Prostate gland (tissue), 2 donors: Measurements from ENCODE around the gene MAN2B2. TPM values are rescaled to one million over a fixed set of nuclear protein-coding genes. Genes with fewer than 3 reads are reported as not detected.
"Not testable (repeated sequence)": the region's sequence is repeated elsewhere in the genome, so short reads cannot be mapped to it uniquely, and the experiment has no call there.

Experiments
- DNase-seq: peaks from one replicate; pipeline ENCODE4 v3.0.0-alpha.2; 2019; ENCODE audit warnings: low spot score
- H3K27ac ChIP-seq, 2 donors: fragments of 200-600 bp; sonication (generic); 2 replicates each; pipeline ENCODE4 v1.5.1; 2017 to 2019
- H3K27me3 ChIP-seq: fragments of 200-600 bp; sonication (generic); replicated peaks from 2 replicates; pipeline ENCODE4 v1.5.1; 2019; ENCODE audit not compliant: insufficient read depth
- H3K36me3 ChIP-seq, 2 donors: fragments of 200-600 bp; sonication (generic); 1 replicate in 1 of 2; 2 replicates in 1 of 2; pipeline versions ENCODE4 v1.5.1 to v1.8.1; 2017 to 2019
- H3K4me1 ChIP-seq: fragments of 200-600 bp; sonication (generic); replicated peaks from 2 replicates; pipeline ENCODE4 v1.5.1; 2019
- H3K4me3 ChIP-seq, 2 donors: fragments of 200-600 bp; sonication (generic); 2 replicates each; pipeline ENCODE4 v1.5.1; 2017 to 2019
- H3K9me3 ChIP-seq: fragments of 200-600 bp; sonication (generic); 2 replicates; pipeline ENCODE4 v1.5.1; 2017
- POLR2A ChIP-seq: fragments of 450-650 bp; IDR thresholded peaks from one replicate; pipeline ENCODE4 v1.6.1; 2016; ENCODE audit warnings: antibody characterized with exemption, mild to moderate bottlenecking
- POLR2AphosphoS5 ChIP-seq: sonication (generic); formaldehyde crosslinking; IDR thresholded peaks from one replicate; pipeline ENCODE4 v1.6.1; 2017; ENCODE audit warnings: antibody characterized with exemption
- WGBS: methylation state at CpG from one replicate; pipeline ENCODE4 v1.1.5; 2018; 5-methylcytosine and 5-hydroxymethylcytosine counted together
- intact Hi-C: fragments of 100-400 bp; cut with DNase I; formaldehyde crosslinking; loops from one replicate; pipeline ENCODE4 v1.14.2; 2022
- total RNA-seq, 2 donors: library from RNA; depleted of rRNA; stranded (reverse); fragments of >200 nt; gene quantifications; one replicate each; pipeline ENCODE4 v1.1.0, GENCODE V29; 2016
- TF ChIP-seq, protein P1 (sequence below), 4 experiments: fragments of 200-600 bp in 2 of 4; fragments of 450-650 bp in 2 of 4; sonication (generic) in 2 of 4; IDR thresholded peaks; 1 replicate in 3 of 4; 2 replicates in 1 of 4; pipeline ENCODE4 v1.5.1; 2016 to 2019; ENCODE audit warnings: antibody characterized with exemption in 4 of 4, mild to moderate bottlenecking in 2 of 4, moderate library complexity in 2 of 4

Gene MAN2B2
- total RNA-seq, 2 donors from 2014 or later: 52.7 to 69.5 TPM

DNA sequence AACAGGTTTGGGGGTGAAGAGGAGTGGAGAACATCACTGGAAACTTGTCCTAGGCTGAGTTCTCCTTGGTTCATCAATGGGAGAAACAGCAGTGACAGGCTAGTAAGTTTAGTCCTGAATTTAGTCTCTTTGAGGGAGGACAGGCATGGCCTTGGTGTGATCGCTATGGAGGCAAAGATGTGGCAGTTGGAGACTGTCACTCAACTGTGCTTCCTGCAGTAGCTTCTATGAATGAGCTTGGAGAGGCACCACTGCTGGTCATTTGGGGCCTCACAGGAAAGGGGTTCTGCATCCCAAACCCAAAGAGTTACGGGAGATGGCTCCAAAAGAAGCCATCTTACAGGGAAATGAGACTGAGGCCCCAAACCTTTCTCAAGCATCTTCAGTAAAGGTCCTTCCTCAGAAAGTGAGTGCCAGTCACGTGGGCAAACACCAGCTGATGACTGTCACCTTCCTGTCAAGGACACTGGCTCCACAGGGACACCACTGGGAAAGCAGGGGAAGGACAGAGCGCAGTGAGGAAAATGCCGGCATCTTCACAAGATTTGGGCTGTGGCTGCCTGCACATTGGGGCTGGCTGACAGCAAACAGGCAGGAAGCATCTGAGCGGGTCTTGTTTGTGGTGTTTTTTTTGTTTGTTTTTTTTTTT, 72.7 kb downstream of the MAN2B2 start:
- DNase-seq: no peak
- Histone ChIP-seq H3K27ac (no peak overlapping the region), H3K9me3 (no peaks in the 10 kb centered on the region), H3K27me3 (no peaks in the 10 kb centered on the region), H3K4me3 (no peak overlapping the region), H3K4me1 (no peaks in the 10 kb centered on the region), H3K36me3 (no peaks in the 10 kb centered on the region)
- no peak for TF ChIP-seq POLR2A
- TF ChIP-seq, protein P1, sequence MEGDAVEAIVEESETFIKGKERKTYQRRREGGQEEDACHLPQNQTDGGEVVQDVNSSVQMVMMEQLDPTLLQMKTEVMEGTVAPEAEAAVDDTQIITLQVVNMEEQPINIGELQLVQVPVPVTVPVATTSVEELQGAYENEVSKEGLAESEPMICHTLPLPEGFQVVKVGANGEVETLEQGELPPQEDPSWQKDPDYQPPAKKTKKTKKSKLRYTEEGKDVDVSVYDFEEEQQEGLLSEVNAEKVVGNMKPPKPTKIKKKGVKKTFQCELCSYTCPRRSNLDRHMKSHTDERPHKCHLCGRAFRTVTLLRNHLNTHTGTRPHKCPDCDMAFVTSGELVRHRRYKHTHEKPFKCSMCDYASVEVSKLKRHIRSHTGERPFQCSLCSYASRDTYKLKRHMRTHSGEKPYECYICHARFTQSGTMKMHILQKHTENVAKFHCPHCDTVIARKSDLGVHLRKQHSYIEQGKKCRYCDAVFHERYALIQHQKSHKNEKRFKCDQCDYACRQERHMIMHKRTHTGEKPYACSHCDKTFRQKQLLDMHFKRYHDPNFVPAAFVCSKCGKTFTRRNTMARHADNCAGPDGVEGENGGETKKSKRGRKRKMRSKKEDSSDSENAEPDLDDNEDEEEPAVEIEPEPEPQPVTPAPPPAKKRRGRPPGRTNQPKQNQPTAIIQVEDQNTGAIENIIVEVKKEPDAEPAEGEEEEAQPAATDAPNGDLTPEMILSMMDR (IDR thresholded peaks at IDR 0.05): no peak
- no peak for TF ChIP-seq POLR2AphosphoS5
- intact Hi-C loops: no loop called here
- WGBS: 67% methylated on average over 6 of the region's 6 CpGs

DNA sequence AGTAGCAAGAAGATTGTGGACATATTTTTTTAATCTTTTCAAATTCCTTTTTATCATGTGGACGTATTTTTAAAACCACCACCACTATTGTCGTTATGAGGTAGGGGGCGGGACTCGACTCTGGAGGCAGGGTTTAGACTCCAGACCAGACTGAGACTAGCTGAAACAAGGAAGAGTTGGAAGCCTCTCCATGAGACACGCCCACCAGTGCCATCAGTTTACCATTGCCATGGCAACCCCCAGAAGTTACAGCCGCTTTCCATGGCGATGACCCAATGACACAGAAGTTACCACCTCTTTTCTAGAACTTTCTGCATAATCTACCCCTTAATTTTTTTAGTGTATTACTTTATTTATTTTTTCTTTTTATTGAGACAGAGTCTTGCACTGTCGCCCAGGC, 74.2 kb downstream of the MAN2B2 start:
- no peak overlapping the region for H3K27ac ChIP-seq
- no peak overlapping the region for H3K4me3 ChIP-seq
- no peak for DNase-seq
- H3K27me3 ChIP-seq: no peaks in the 10 kb centered on the region
- H3K9me3 ChIP-seq: no peaks in the 10 kb centered on the region
- no peaks in the 10 kb centered on the region for H3K4me1 ChIP-seq
- TF ChIP-seq, protein P1 (IDR thresholded peaks at IDR 0.05): no peak
- TF ChIP-seq POLR2A: no peak
- TF ChIP-seq POLR2AphosphoS5: no peak
- intact Hi-C loops: no loop called here
- no peaks in the 10 kb centered on the region for H3K36me3 ChIP-seq
- WGBS: 89% methylated on average over 8 of the region's 8 CpGs

DNA sequence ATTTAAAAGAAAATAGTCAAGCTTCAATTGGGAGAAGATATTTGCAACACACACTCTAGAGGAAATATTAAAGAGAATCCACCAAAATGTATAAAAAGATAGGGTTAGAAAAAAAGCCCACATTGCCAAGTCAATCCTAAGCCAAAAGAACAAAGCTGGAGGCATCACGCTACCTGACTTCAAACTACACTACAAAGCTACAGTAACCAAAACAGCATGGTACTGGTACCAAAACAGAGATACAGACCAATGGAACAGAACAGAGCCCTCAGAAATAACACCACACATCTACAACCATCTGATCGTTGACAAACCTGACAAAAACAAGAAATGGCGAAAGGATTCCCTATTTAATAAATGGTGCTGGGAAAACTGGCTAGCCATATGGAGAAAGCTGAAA, 79.2 kb downstream of the MAN2B2 start:
- H3K4me3 ChIP-seq, H3K36me3 ChIP-seq, H3K27ac ChIP-seq, H3K9me3 ChIP-seq, H3K27me3 ChIP-seq, DNase-seq, H3K4me1 ChIP-seq, intact Hi-C loops: not testable (repeated sequence)
- 80% methylated on average over 3 of the region's 3 CpGs for WGBS

GRCh38 chr4:6655291-6655690, 80.3 kb downstream of the MAN2B2 start:
- H3K36me3 ChIP-seq, H3K27ac ChIP-seq, H3K4me1 ChIP-seq, intact Hi-C loops, H3K27me3 ChIP-seq, DNase-seq, H3K4me3 ChIP-seq, H3K9me3 ChIP-seq: not testable (repeated sequence)
- WGBS: 70% methylated on average over 2 of the region's 2 CpGs

GRCh38 chr4:6655924-6656323, 80.9 kb downstream of the MAN2B2 start:
- H3K27me3 ChIP-seq: no peaks in the 10 kb centered on the region
- TF ChIP-seq POLR2AphosphoS5: no peak
- no peak for TF ChIP-seq POLR2A
- TF ChIP-seq, protein P1 (IDR thresholded peaks at IDR 0.05): no peak
- H3K27ac ChIP-seq: no peak overlapping the region
- DNase-seq: no peak
- 95% methylated on average over 5 of the region's 5 CpGs for WGBS
- H3K4me3 ChIP-seq: no peak overlapping the region
- H3K36me3 ChIP-seq: no peaks in the 10 kb centered on the region
- H3K4me1 ChIP-seq: no peaks in the 10 kb centered on the region
- H3K9me3 ChIP-seq: no peaks in the 10 kb centered on the region
- intact Hi-C loops: no loop called here
